Astrocyte of the hippocampus (primary cell): ENCODE data around the gene MALAT1.
A peak's percentile ranks its signal among the peaks of the same experiment; 100 is the strongest.

Experiments used
- DNase-seq: peaks from one replicate; pipeline ENCODE4 v3.0.0; 2011; ENCODE audit warnings: low read depth, low spot score

MALAT1 gene

DNA sequence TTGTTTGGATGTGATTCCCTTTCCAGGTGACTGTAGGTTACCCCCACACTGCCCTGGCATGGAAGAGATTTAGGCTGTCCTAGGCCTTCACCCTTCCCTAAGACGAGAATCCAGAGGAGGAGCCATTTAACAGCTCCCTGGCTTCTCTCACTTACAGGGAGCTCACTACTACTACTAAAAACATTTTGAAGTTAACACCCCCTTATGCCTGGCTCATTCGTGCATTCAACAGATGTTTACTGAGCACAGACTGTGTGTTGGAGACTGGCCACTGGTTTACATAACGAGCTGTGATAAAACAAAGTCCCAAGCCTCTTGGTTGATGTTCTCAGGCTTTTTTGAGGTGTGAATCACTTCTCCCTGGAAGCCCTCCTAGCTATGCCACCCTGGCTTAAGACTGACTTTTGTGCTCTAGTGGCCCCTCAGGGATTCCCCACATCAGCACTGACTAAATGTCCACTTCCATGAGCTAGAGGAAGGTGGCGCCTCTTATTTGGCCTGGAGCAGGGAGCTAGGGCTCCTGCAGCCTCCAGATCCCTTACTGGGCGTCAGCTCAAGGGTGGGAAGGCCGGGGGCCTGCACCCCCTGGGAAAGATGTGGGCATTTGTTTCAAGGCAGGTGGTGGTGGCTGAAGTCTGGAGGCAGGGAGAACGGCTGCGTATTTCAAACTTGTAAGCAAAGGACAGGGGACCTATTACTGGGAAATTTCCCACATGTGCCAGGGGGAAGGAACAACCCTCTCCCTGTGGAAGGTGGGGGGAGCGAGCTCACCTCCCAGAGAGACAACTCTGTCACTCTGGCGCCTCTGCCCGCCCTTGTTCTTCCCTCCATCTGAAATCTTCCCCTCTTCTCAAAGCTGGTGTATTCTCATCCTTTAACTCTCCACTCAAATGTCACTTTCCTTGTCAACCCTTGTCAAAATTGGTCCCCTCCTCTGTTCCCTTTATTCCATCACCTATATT is 19.4 kb upstream of the MALAT1 start:
- peak; percentile 86 for DNase-seq

DNA sequence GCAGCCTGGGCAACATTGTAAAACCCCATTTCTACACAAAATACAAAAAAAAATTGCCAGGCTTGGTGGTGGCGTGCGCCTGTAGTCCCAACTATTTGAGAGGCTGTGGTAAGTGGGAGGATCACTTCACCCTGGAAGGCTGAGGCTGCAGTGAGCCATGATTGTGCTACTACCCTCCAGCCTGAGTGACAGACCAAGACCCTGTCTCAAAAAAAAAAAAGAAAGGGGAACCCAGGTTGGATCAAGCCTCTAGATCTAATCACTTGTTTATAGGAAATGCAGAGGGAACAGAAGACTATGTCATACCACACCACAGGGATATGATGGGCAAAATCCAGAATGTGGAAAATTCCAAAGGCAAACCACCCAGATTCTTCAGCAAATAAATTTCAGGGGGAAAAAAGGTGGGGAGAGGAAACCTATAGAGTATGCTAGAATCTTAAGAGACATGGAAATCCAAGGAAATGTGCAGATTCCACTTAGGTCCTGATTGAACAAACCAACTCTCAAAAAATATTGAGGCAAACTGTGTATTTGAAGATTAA is 16.5 kb upstream of the MALAT1 start:
- peak; percentile 57 for DNase-seq

DNA sequence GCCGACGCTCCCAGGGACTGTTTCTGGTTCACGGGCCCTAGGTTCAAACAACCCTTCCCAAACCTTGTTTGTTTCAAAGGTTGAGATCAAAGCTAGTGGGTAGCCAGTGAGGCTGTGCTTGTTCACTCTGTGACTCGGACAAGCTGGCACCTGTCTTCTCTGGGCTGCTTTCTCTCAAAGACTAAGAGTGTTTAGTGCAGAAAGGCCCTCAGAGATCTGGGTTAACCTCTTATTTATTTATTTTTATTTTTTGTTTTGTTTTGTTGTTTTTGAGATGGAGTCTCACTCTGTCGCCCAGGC is 13.0 kb upstream of the MALAT1 start:
- DNase-seq: no peak

DNA sequence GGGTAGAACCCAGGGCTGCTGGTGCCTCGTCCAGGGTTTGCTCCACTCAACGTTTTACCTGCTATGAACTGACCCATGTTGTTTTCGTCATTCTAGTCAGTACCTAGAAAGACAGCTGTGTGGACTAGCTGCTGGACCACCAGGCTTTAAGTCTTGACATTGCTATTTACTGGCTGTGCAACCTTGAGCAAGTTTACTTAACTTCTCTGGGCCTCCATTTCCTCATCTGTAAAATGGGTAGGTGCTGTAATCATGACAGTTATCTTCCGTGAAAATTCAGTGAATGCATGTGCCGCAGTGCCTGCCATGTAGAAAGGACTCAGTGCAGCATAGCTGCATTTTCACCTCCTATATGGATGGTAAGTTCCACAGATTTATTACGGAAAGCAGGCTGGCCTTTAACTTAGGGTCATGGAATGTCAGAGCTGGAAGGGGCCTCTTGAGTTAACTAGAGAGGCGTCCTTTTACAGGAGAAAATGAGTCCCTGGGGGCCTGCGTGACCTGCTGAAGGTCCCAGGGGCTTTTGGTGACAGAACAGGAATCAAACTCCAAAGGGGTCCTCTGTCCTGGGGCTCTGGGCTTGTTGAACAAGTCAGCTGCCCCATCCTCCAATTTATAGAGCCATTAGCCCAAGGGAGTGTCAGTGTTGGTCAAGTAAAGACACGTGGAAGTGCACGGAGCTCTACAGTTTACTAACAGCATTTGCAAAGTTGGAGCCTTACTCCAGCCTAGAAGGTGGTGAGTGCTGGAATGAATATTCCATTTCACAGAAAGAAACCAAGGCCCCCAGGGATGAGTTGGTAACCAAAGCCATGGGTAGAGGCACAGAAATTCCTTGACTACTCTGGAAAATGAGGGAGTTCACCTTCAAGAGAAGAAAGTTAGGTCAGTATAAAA is 12.0 kb upstream of the MALAT1 start:
- no peak for DNase-seq

DNA sequence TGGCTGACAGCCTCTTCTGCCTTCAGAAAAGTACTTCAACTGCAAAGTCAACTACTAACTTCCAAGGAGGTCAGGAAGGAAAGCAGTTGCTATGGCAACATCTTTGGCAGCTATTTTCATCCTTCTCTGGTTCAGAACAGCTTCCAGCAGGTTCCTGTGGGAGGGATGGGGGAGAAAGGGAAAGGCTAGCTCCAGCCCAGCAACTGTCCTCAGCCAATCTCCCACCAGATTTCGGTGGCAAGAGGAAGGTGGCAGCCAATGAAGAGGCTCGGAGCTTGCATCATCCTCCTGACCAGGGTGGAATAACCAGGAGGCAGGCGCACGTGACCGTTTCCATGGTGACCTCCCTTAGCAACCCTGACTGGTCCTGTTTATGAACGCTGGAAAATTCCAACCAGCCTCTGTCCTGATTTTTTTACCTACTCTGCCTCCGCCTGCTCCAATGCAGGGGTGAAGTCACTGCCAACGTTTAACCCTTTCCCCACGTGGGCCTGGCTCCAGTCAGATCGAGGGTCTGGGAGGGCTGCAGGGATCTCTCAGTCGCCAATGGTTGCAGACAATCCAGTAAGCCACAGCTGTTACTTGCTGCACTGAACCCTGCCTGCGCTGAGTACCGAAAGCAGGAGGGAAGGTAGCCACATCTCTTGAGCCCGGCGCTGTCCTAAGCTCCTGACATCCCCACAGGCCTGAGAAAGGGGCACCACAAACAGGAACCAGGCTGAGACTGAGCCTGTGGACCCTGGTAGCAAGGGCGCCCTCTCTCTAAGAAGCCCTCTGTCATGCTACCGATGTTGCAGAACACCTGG is 11.2 kb upstream of the MALAT1 start:
- peak; percentile 100 for DNase-seq

DNA sequence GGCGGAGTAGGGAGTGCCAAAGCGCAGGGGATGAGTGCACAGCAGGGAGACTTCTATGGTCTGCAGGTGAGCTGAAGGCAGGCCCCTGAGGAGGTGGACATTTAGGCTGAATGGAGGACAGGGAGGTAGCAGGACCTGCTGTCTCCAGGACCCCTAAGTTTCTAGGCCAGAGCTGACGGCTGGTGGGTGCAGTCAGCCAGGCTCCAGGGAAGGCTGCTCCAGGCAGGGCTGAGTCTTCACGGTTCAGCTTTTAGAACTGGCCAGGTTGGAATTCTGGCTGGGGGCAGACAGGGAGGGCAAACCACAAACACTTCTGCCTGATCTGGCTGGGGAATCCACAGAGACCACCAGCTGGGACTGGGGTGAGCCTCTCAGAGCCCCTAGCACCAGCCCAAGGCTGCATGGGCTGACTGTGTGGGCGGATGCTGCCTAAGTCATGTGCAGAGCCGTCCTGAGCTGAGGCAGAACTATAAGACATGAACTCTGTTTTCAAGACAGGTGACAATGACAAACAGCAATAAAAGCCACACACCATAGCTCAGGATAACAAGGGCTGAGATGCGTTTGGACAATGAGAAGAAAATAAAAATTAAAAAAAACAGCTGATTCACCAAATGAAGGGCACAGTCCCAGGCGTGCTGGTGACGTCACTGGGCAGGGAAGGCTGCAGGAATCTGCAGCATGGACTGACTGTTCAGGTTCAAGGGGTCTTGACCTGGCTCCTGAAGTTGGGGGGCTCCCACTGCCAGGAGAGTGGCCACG is 10.4 kb upstream of the MALAT1 start:
- peak; percentile 81 for DNase-seq

DNA sequence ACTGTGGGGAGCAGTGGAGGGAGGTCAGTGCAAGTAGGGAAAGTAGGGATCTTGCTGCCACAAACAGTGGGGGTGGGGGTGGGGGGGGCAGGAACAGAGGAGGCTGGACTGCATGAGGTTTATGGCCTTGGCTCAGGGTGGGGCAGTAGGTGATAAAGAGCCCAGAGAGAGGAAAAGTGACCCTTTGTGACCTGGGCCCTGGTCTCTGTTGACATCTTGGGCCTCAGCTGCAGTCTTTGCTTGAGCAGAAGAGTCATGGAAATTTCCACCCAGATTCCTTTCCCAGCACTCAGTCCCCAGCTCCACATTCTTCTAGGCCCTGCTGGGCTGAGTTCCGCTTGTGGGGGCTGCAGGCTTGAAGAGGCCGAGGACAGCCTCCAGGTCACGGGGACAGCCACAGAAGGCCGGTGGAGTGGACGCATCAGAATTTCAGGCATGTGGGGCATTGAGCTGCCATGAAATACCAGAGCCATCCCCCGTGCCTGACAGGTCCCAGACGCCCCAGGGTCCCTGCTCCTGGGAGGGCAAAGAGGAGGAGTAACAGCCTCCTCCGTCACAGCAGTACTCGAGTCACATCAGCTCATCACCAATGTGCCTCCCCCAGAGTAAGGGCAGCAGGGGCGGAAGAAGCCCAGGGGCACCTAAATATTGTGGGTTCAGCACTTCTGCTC is 9.7 kb upstream of the MALAT1 start:
- peak; percentile 95 for DNase-seq

DNA sequence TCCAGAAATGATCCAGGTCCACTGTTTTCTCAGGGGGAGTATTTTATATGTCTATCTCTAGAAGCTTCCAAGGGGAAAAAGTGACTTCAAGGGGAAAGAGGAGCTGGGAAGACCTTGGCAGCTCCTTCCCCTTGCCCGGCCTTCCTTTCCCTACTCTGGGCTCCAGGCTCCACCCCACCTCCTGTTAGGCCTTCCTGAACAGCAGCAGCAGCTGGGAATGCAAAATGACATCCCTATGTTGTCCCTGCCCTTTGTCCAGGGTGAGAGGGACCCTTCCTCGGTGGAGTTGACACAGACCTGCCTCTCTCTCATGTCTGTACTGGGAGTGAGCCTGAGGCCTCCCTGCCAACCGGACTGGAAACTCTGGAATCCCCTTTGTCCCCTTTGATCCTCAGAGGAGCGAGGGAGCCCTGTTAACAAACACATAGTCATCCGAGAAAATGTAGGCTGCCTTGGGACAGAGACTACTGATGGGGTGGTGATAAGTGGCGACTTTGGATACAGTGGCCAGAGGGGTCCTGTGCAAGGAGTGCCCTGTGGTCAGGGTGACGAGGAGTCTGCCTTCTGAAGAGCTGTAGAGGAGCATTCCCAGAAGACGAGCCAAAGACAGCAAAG is 9.0 kb upstream of the MALAT1 start:
- DNase-seq: peak; percentile 69

DNA sequence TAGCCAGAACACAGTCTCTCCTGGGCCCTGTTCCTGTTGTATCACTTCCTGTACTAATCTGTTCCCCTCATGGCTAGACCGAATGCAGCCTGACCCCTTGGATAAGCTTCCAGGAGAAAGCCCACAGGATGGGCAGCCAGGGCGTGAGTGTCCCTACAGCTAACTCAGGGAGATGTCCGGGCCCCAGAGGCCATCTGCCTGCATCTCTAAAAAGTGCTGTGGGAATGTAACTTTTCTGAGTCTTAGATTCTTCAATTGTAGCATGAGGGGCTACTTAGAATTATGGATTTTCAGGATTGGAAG is 7.7 kb upstream of the MALAT1 start:
- no peak for DNase-seq

DNA sequence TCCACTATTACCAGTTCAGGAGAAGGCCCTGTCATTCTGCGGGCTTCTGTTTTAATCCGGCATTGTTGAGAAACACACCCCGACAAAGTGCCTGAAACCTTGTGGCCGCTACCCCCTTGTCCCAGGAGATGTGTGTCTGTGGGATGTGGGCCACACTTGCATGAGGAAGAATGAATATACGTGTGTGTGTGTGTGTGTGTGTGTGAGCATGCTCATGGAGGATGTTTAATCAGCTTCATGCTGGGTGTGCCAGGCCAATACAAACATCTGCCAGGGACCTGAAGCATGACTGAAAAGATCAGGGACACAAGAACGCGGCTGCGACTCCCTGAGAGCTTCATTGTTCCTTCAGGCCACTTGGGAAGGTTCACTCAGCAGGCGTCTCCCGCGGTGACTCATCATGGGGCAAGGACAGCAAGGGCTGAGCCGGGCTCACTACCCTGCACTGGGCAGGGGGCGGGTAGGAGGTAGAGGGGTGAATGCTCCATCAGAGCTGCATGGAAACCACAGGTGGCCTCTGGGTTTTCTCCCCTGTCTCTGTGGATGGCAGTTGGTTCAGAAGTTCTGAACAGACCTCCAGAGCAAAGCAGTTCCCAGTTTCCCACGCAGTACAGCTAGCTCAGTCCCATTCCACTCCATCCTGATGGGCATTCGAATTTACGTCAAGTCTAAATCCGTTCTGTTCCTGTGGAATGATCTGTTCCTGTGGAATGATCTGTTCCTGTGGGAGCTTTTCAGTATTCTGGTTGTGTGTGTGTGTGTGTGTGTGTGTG is 7.0 kb upstream of the MALAT1 start:
- peak; percentile 93 for DNase-seq

DNA sequence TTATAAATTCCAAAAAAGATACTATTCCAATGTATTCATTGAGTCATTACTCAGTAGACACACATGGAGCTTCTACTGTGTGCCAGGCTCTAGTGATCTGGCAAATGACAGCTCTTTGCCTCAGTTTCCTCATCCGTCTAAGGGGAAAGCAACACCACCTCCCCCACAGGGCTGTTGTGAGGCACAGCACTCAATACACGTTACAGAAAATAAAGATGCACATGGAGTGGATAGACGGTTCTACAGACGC is 6.5 kb upstream of the MALAT1 start:
- DNase-seq: no peak

DNA sequence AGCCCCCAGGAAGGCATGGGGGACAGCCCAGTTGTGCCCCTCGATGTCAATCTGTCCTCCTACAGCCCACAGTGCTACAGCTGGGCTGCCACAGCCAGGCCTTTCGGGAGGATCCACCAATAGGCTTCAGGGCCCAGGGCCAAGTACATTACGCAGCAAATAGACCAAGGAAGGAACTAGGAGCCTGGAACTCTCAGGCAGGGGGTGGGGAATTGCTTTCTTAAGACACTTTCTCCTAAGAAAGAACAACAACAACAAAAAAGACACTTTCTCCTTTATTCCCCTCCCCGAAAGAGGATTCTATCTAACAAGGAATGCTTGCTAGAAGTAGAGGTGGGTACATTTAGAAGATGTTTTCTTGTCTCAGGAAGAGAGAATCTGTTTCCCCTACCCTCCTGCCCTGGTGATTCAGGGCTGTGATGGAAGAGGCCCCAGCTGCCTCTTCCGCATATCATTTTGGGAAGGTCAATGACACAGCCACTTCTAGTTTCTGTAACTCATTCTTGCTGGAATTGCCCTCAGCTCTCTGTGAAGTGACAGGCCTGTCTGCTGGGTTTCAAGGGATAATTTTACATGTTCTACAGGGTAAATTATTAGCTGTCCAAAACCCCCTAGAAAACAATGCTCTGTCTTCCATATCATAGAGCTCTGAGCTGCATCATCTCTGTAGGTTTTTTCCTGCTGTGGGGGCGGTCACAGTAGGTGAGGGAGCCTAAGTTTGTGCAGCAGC is 6.0 kb upstream of the MALAT1 start:
- peak; percentile 83 for DNase-seq

DNA sequence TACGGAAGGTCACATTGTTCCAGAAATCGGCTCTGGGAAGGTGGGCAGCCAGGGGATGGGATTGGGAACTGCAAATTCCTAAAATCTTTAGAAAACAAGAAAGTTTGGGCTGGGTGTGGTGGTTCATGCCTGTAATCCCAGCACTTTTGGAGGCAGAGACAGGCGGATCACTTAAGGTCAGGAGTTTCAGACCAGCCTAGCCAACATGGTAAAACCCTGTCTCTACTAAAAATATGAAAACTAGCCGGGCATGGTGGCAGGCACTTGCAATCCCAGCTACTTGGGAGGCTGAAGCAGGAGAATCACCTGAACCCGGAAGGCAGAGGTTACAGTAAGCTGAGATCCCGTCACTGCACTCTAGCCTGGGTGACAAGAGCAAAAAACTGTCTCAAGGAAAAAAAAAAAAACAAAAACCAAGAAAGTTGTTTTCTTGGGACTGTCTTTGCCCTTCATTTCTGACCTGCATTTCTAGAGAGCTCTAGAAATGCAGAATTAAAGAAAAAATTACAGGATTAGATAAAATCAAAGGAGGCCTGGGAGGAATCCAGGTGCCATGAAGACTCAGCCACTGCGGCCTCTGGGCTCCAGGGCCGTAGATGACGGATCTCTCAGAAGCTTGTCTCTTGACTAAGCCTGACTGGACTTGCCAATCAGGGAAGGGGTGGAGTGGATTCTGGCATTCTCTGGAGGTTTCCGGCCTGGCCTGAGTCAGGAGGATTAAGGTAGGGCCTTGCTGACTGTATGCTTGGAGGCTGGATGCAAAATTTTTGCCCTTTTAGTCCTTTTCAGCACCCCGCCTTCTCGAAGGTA is 5.3 kb upstream of the MALAT1 start:
- DNase-seq: peak; percentile 94

DNA sequence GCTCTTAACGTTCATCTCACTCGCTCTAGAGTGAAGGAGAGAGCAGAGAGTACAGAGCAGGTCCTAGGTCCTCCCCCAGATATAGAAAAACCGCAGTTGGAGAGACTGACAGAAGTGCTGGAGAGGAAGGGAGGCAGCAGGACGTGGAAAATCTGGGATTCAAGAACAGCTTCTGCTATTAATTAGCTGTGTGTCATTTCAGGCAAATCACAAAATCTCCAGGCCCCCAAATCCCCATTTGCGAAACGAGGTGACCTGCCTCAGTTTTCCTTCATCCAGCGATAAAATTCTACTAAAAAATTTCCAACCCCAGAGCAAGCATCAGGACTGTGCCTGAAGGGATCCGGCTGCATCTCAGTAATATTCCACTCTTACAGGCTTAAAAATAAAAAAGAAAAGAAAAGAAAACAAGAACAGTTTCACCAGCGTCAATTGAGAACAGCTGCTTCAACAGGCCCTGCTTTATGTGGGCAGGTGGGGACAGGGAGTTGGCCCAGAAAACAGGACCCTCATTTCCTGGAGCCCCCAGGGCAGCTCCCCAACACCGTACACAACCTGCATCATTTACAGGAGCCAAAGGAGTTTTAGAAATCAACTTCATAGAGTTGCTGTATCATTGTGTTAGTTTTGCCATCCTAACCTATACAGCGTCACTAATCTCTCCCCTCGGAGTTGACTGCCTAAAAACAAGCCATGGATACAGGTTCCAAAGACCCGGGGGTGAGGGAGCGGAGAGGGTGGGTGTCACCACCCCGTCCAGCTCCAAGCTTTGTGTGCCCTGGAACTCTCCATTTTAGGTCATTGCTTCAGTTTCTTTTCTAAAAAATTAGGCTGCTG is 2.3 kb upstream of the MALAT1 start:
- DNase-seq: peak; percentile 36

DNA sequence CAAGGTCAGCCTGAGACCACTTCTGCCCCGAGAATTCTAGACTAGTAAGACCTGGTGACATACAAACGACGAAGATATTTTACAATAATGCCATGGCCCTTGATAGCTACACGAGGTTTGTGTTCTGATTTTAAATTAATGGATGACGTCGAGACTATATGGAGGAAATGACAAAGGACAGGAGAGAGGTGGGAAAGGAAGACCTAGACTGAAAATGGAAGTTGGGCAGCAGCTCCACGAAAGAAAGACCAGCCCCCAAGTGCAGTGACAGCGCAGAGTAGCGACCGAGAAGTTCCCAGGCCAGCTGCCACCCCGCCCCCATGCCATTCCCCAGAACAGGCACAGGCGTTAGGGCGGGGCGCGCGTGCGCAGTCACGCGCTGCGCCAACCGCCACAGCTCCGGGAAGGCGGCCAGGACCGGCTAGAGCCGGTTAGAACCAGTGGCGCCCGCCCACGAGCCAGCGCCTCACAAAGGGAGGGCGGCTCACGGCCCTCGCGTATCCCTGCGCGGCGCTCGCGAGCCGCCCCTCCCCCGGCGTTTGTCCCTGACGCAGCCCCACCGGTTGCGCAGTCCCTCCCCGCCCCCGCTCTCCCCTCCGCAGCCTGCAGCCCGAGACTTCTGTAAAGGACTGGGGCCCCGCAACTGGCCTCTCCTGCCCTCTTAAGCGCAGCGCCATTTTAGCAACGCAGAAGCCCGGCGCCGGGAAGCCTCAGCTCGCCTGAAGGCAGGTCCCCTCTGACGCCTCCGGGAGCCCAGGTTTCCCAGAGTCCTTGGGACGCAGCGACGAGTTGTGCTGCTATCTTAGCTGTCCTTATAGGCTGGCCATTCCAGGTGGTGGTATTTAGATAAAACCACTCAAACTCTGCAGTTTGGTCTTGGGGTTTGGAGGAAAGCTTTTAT is 1.5 kb upstream of the MALAT1 start:
- peak; percentile 100 for DNase-seq
